Endothelial cell of hepatic sinusoid (primary cell): ENCODE measurements around the gene PLXNA3.

ENCODE experiments used
- in situ Hi-C: cut with HindIII; loops from 2 replicates; pipeline ENCODE4 v1.10.0; 2017; ENCODE audit warnings: low sequenced_read_pairs

The PLXNA3 gene

GRCh38 chrX:154519389-154519788, 61.3 kb downstream of the PLXNA3 start:
- in situ Hi-C loops, result no loop called here

DNA sequence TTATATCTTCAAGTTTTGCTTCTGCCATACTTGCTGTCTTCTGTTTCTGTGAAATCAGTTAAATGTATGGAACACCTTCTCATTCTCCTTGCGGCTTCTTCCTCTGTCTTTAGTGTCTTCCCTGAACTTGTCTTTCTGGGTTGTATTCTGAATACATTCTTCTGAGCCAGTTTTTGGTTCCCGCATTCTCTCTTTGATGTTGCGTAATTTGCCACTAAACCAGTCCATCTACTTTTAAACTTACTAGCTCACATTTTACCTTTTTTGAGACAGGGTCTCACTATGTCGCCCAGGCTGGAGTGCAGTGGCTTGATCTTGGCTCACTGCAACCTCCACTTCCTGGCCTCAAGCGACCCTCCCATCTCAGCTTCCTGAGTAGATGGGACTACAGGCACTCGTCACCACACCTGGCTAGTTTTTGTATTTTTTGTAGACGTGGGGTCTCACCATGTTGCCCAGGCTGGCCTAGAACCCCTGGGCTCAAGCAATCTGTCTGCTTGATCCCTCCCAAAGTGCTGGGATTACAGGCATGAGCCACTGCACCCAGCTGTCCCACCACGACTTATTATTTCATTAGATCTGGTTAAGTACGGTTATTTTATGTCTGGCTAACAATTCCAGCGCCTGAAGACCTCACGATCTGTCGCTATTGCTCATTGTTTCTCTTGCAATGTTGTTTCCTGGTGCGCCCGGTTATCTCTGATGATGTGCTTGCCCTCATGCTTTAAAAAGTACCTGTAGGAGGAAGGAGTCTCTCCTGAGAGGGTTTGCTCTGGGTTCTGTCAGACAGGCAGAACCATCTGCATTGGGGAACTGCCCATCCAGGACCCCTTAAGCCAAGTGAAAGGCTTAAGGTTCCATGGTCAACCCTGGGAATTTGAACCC, 67.8 kb downstream of the PLXNA3 start:
- in situ Hi-C loops, result no loop called here

DNA sequence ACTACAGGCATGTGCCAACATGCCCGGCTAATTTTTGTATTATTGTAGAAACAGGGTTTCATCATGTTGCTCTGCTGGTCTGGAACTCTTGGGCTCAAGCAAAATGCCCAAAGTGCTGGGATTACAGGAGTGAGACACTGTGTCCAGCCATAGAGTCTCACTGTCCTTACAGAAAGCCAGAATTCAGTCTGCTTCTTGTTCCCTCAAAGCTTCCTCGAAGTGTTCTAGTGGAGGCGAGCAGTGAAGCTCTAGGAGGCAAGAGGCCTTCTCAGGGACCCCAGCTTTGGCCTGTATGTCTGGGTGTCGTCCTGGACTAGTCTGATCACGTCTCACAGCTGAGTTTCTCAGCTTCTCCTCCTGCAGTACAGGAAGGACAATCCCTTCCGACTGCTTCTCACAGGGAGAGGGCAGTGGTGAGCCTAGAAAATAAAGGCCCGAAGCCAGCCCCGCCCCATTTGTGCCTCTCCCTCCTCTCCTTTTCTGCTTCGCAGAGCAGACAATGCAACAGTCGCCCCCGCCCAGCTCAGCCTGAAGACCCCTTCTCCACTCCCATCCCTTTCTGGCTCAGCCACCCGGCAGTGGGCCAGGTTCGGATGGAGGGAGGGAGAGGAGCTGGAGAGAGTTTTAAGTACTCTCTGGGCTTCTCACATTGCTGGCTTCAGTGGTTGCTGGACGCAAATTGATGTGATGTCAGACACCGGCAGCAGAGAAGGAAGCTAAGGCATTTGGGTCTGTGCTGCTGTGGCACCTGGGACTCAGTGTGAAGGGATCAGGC, 69.0 kb downstream of the PLXNA3 start:
- in situ Hi-C loops, result no loop called here
